A549 (cell line): ENCODE data around the gene CHAF1B. TPM values are rescaled to one million over a fixed set of nuclear protein-coding genes. Genes with fewer than 3 reads are reported as not detected.

Experiments used
- ATAC-seq, 2 experiments: fragments of 200-7000 bp in 1 of 2; fragments of >200 bp in 1 of 2; cut with Nextera tagmentation in 1 of 2; cut with Tn5 transposase in 1 of 2; 3 replicates each; pipeline versions ENCODE4 v1.8.0 to v1.9.1; 2018 to 2020; ENCODE audit warnings: mild to moderate bottlenecking in 1 of 2, moderate library complexity in 1 of 2
- CTCF ChIA-PET: fragments of 300-600 bp; sonication (Branson Sonifier 250); formaldehyde crosslinking; extraction: SDS; loops from one replicate; lab custom pipeline; 2021; ENCODE audit warnings: antibody characterized with exemption, inconsistent platforms; lab: Yijun Ruan, JAX
- POLR2A ChIA-PET: fragments of 350-600 bp; formaldehyde crosslinking; extraction: SDS; loops from one replicate; lab custom pipeline; 2021; ENCODE audit warnings: antibody characterized with exemption, inconsistent platforms; lab: Yijun Ruan, JAX
- DNase-seq, 2 experiments: peaks; one replicate each; pipeline versions ENCODE4 v3.0.0 to v3.0.0-alpha.2; 2011 to 2016; ENCODE audit warnings: low read depth in 1 of 2, low spot score in 1 of 2
- FAIRE-seq: peaks from 2 replicates; lab custom pipeline; 2011; peaks lifted over from hg19 to GRCh38; lab: Jason Lieb, UNC
- H3K27ac ChIP-seq, 2 experiments: fragments of >200 bp; sonication (Bioruptor Twin); formaldehyde crosslinking; 3 replicates each; pipeline ENCODE4 v1.5.1; 2016 to 2017
- H3K4me1 ChIP-seq: fragments of >200 bp; sonication (Bioruptor Twin); formaldehyde crosslinking; 3 replicates; pipeline ENCODE4 v1.6.1; 2016
- H3K4me2 ChIP-seq: fragments of >200 bp; sonication (Bioruptor Twin); formaldehyde crosslinking; 3 replicates; pipeline ENCODE4 v1.6.1; 2016
- H3K4me3 ChIP-seq: fragments of >200 bp; sonication (Bioruptor Twin); formaldehyde crosslinking; 3 replicates; pipeline ENCODE4 v1.5.1; 2016
- H3K9me3 ChIP-seq: fragments of >200 bp; sonication (Bioruptor Twin); formaldehyde crosslinking; 3 replicates; pipeline ENCODE4 v1.6.1; 2016
- ATOH8 ChIP-seq: fragments of 250-450 bp; sonication (Bioruptor Pico); IDR thresholded peaks from 2 replicates; pipeline ENCODE4 v1.5.0; 2020; ENCODE audit warnings: low read depth, mild to moderate bottlenecking, moderate library complexity
- BCL3 ChIP-seq: fragments of >200 bp; sonication (Bioruptor Twin); formaldehyde crosslinking; IDR thresholded peaks from 3 replicates; pipeline ENCODE4 v1.6.1; 2016
- CBX8 ChIP-seq: fragments of 200-600 bp; sonication (generic); IDR thresholded peaks from 2 replicates; pipeline ENCODE4 v1.6.1; 2016
- CHD2 ChIP-seq: fragments of 150-350 bp; IDR thresholded peaks from 2 replicates; pipeline ENCODE4 v1.6.1; 2014; ENCODE audit warnings: low read length; ENCODE audit not compliant: partially characterized antibody
- CHD4 ChIP-seq: fragments of 200-600 bp; sonication (generic); IDR thresholded peaks from 2 replicates; pipeline ENCODE4 v1.6.1; 2016; ENCODE audit warnings: antibody characterized with exemption, mild to moderate bottlenecking, borderline replicate concordance
- FOSL2 ChIP-seq, 2 experiments: fragments of 450-650 bp in 1 of 2; fragments of >200 bp in 1 of 2; sonication (Bioruptor Twin) in 1 of 2; formaldehyde crosslinking; IDR thresholded peaks; 2 replicates each; pipeline versions ENCODE4 v1.5.0 to v1.6.1; 2016 to 2020; ENCODE audit warnings: mild to moderate bottlenecking in 1 of 2, moderate library complexity in 1 of 2
- FOXS1 ChIP-seq: fragments of 250-450 bp; sonication (Bioruptor Pico); IDR thresholded peaks from 2 replicates; pipeline ENCODE4 v1.5.0; 2020; ENCODE audit warnings: mild to moderate bottlenecking, moderate library complexity
- HOXB5 ChIP-seq: fragments of 250-450 bp; sonication (Bioruptor Pico); IDR thresholded peaks from 2 replicates; pipeline ENCODE4 v1.5.0; 2020; ENCODE audit warnings: mild to moderate bottlenecking, moderate library complexity
- JUN ChIP-seq, 2 experiments: fragments of >200 bp; sonication (Bioruptor Twin); formaldehyde crosslinking; IDR thresholded peaks; 2 replicates in 1 of 2; 3 replicates in 1 of 2; pipeline ENCODE4 v1.6.1; 2016 to 2017
- JUNB ChIP-seq: fragments of >200 bp; sonication (Bioruptor Twin); formaldehyde crosslinking; IDR thresholded peaks from 2 replicates; pipeline ENCODE4 v1.6.1; 2016
- NFE2L2 ChIP-seq: fragments of 150-350 bp; conservative IDR thresholded peaks from 2 replicates; pipeline ENCODE4 v1.6.1; 2014; ENCODE audit warnings: low read length
- PBX3 ChIP-seq: IDR thresholded peaks from 2 replicates; pipeline ENCODE4 v1.6.1; 2012
- POLR2A ChIP-seq: IDR thresholded peaks from 2 replicates; pipeline ENCODE4 v1.6.1; 2012; ENCODE audit warnings: mild to moderate bottlenecking, low read length
- RCOR1 ChIP-seq: fragments of 150-350 bp; IDR thresholded peaks from 2 replicates; pipeline ENCODE4 v1.6.1; 2014; ENCODE audit warnings: antibody characterized with exemption, low read length, low read depth
- REST ChIP-seq: fragments of 200-600 bp; sonication (generic); IDR thresholded peaks from 2 replicates; pipeline ENCODE4 v1.6.1; 2016; ENCODE audit warnings: antibody characterized with exemption, mild to moderate bottlenecking, moderate library complexity
- RFX5 ChIP-seq: fragments of 450-650 bp; IDR thresholded peaks from 2 replicates; pipeline ENCODE4 v1.7.1; 2014; ENCODE audit warnings: antibody characterized with exemption, mild to moderate bottlenecking, moderate library complexity
- SMC3 ChIP-seq: fragments of >200 bp; sonication (Bioruptor Twin); formaldehyde crosslinking; IDR thresholded peaks from 3 replicates; pipeline ENCODE4 v1.6.1; 2018; ENCODE audit warnings: inconsistent platforms
- TP53 ChIP-seq: fragments of 250-450 bp; sonication (Bioruptor Pico); IDR thresholded peaks from 2 replicates; pipeline ENCODE4 v1.5.0; 2021; ENCODE audit warnings: mild to moderate bottlenecking, moderate library complexity
- ZNF302 ChIP-seq: fragments of 250-450 bp; sonication (Bioruptor Pico); IDR thresholded peaks from 2 replicates; pipeline ENCODE4 v1.9.0; 2021; ENCODE audit warnings: inconsistent platforms, mild to moderate bottlenecking, moderate library complexity
- WGBS: methylation state at CpG from one replicate; pipeline ENCODE4 v1.1.6; 2017; ENCODE audit errors: missing lambda C conversion rate; 5-methylcytosine and 5-hydroxymethylcytosine counted together
- polyA plus RNA-seq, 4 experiments: library from polyadenylated mRNA; depleted of rRNA in 3 of 4; stranded (reverse); fragments of >200 nt; fragmentation: RNase III in 1 of 4; extraction: RNeasy Plus Mini Kit Qiagen cat#74134 plus additional on column Dnase treatment in 1 of 4; gene quantifications; 2 replicates in 3 of 4; 3 replicates in 1 of 4; pipeline ENCODE4 v1.2.3, GENCODE V29; 2011 to 2017

CHAF1B gene
- polyA plus RNA-seq, 2 of the 4 experiments (the other 2 are of a cell fraction): 13.3 to 16.9 TPM

GRCh38 chr21:36429947-36430546 is 44.9 kb downstream of the CHAF1B start (continued):
- 0 out of 2 replicates have a peak, but pooled peaks have one; percentile 58 for TF ChIP-seq FOSL2 (IDR thresholded peaks at IDR 0.05)
- TF ChIP-seq FOSL2 (CRISPR knock-in tag; IDR thresholded peaks at IDR 0.05): peak; percentile 95
- TF ChIP-seq SMC3: peak; percentile 12; the same call in 1 of the 3 replicates
- no peak for TF ChIP-seq ZNF302
- no peak for TF ChIP-seq CBX8
- TF ChIP-seq RCOR1: no peak
- TF ChIP-seq CHD2: no peak
- TF ChIP-seq JUNB: peak; percentile 64
- TF ChIP-seq FOXS1: no peak
- no peak for TF ChIP-seq REST
- TF ChIP-seq PBX3: peak; percentile 55
- TF ChIP-seq NFE2L2: no peak
- peak; percentile 51 for TF ChIP-seq POLR2A

- no peaks in the 10 kb centered on the region for H3K9me3 ChIP-seq
- WGBS: 36% methylated on average over 4 of the region's 4 CpGs
- ATAC-seq (no peak), FAIRE-seq (no peak), DNase-seq (no peak)
- H3K4me1 ChIP-seq: peaks cover 53% of the 10 kb centered on the region
- CTCF ChIA-PET: interaction anchor here (0.6 to 4.0 kb wide), 2 partner anchors 8 to 235 kb away, joined by 3 to 18 read pairs; no protein-coding TSS in a partner anchor
- H3K4me2 ChIP-seq: peak overlapping the region; percentile 95
- peak overlapping the region; percentile 93 to 95 for H3K27ac ChIP-seq
- POLR2A ChIA-PET: interaction anchor here (0.7 to 3.8 kb wide), 5 partner anchors 40 to 453 kb away, joined by 4 to 64 read pairs (median 6); partner anchors contain the start of gene CLDN14
- TF ChIP-seq JUN (IDR thresholded peaks at IDR 0.05): no peak
- TF ChIP-seq BCL3: no peak
- no peak for TF ChIP-seq CHD4
- TF ChIP-seq ATOH8 (CRISPR knock-in tag): peak; percentile 36; the same call in 1 of the 2 replicates
- no peak for TF ChIP-seq HOXB5 (CRISPR knock-in tag)
- TF ChIP-seq TP53 (CRISPR knock-in tag): no peak
- TF ChIP-seq RFX5: no peak
- TF ChIP-seq FOXS1: no peak
- H3K4me3 ChIP-seq: peak overlapping the region; percentile 50
These were observed 45.6 kb downstream of the CHAF1B start for GRCh38 chr21:36430841-36431240.
